ENCODE measurements around the gene CXCR1. TPM values are rescaled to one million over a fixed set of nuclear protein-coding genes. Genes with fewer than 3 reads are reported as not detected.

CXCR1 gene
- total RNA-seq, result not detected in 2 replicates

DNA sequence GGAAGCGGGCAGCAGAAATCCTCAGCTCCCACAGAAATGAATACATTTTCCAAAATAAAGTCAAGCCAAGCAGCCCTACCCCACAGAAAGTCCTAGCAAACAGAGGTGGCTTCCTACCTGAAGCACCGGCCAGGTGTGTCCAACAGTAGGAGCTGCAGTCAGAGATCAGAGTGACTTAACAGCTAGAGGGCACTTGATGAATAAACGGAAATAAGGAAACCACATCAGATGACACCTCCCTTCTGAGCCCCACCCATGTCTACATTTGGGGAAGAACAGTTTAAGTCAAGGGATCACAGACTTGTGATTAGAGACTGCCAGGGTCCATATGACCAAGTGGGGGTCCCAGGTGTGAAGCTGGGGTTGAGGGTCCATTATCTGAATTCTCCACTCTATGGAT lies at the start of gene CXCR1:
CXCR1 (minus strand) TSS at position 172 of the 400 bp plus-strand sequence. CDS start 1,751 bp downstream, outside the sequence.

DNA sequence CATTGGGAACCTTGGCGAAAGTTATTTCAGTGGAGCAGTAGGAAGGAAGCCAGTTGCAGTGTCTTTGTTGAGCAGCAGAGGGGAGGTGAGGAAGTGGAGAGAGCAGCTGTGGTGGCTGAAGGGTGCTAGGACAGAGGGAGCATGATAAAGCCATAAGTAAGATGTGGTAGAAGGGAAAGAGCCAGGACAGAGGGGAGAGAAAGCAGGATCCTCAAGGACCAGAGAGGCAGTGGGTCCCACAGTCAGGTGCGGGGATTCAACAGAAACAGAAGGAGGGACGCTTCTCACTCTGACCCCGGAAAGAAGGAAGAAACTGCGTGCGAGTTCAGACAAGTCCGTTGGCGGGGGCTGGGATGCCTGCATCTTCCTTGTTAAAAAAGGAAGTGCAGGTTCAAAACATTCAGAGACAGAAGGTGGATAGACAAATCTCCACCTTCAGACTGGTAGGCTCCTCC lies 41.1 kb downstream of the CXCR1 start, which contains the start of gene CXCR2:
CXCR2 (plus strand) TSS at position 403 of the 455 bp plus-strand sequence. CDS start 8,774 bp downstream, outside the sequence.

Other genes with a start within 250 kb of the CXCR1 start
- gene TNS1, start 164.0 kb downstream of the CXCR1 start, total RNA-seq, result 68.7 and 72.3 TPM in 2 replicates
- not detected in 2 replicates for gene RUFY4, start 97.7 kb downstream of the CXCR1 start, total RNA-seq
- not detected in 2 replicates for gene CXCR2, start 40.9 kb downstream of the CXCR1 start, total RNA-seq
- 299 and 362 TPM in 2 replicates for gene ARPC2, start 50.2 kb upstream of the CXCR1 start, total RNA-seq
- gene GPBAR1, start 94.1 kb upstream of the CXCR1 start, total RNA-seq, result 0.20 TPM in 1 of 2 replicates, not detected in the other
- gene AAMP, start 103.2 kb upstream of the CXCR1 start, total RNA-seq, result 108 and 115 TPM in 2 replicates
- gene PNKD, start 103.6 kb upstream of the CXCR1 start, total RNA-seq, result 17.8 and 28.3 TPM in 2 replicates
- 125 and 138 TPM in 2 replicates for gene TMBIM1, start 125.5 kb upstream of the CXCR1 start, total RNA-seq
- gene CATIP, start 189.9 kb upstream of the CXCR1 start, total RNA-seq, result not detected in 2 replicates
- gene SLC11A1, start 215.3 kb upstream of the CXCR1 start, total RNA-seq, result under 0.01 and 0.20 TPM in 2 replicates
- 46.7 and 54.5 TPM in 2 replicates for gene CTDSP1, start 232.9 kb upstream of the CXCR1 start, total RNA-seq